GM12878 (cell line): ENCODE measurements around the gene RCN1.

Experiments
- ZSCAN29 ChIP-seq: fragments of 450-650 bp; IDR thresholded peaks from 2 replicates; pipeline ENCODE4 v1.6.1; 2017; ENCODE audit warnings: mild to moderate bottlenecking, moderate library complexity
- TF ChIP-seq, protein P1 (sequence below): fragments of 450-650 bp; IDR thresholded peaks from 2 replicates; pipeline ENCODE4 v1.6.1; 2016; ENCODE audit warnings: mild to moderate bottlenecking

GRCh38 chr11:32109592-32109991 lies 18.7 kb downstream of the RCN1 start:
- TF ChIP-seq, protein P1, sequence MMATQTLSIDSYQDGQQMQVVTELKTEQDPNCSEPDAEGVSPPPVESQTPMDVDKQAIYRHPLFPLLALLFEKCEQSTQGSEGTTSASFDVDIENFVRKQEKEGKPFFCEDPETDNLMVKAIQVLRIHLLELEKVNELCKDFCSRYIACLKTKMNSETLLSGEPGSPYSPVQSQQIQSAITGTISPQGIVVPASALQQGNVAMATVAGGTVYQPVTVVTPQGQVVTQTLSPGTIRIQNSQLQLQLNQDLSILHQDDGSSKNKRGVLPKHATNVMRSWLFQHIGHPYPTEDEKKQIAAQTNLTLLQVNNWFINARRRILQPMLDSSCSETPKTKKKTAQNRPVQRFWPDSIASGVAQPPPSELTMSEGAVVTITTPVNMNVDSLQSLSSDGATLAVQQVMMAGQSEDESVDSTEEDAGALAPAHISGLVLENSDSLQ: no peak
- TF ChIP-seq ZSCAN29: no peak
